Measurements from ENCODE around the gene FGF22.
"Not testable (repeated sequence)": the region's sequence is repeated elsewhere in the genome, so short reads cannot be mapped to it uniquely, and the experiment has no call there.

FGF22 gene

DNA sequence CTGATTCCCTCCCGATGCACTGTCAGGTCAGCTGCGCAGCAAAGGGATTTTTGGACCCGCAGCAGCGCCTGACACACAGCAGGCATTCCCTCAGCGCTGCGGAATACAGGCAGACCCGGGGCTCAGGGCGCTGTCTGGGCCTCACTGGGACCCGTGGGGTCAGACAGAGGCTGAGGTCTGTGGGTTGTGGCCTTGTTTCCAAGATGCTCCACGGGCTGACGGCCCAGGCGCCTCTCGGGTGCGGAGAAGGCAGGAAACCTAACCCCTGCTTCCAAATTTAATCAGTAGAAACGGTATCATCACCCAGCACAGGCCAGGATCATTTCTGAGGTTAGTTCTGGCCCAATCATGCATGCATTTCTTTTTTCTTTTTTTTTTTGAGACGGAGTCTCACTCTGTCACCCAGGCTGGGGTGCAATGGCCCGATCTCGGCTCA, 24.0 kb downstream of the FGF22 start:
- no peak for DNase-seq (ENCODE audit: extremely low spot score)
- ChIA-PET CTCF (interaction anchor here (0.7 to 1.5 kb wide), 4 partner anchors 14 to 70 kb away, joined by 3 to 8 read pairs (median 4); partner anchors contain the start of gene POLRMT), POLR2A (no interaction called here)
- TF ChIP-seq, protein P1, sequence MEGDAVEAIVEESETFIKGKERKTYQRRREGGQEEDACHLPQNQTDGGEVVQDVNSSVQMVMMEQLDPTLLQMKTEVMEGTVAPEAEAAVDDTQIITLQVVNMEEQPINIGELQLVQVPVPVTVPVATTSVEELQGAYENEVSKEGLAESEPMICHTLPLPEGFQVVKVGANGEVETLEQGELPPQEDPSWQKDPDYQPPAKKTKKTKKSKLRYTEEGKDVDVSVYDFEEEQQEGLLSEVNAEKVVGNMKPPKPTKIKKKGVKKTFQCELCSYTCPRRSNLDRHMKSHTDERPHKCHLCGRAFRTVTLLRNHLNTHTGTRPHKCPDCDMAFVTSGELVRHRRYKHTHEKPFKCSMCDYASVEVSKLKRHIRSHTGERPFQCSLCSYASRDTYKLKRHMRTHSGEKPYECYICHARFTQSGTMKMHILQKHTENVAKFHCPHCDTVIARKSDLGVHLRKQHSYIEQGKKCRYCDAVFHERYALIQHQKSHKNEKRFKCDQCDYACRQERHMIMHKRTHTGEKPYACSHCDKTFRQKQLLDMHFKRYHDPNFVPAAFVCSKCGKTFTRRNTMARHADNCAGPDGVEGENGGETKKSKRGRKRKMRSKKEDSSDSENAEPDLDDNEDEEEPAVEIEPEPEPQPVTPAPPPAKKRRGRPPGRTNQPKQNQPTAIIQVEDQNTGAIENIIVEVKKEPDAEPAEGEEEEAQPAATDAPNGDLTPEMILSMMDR (IDR thresholded peaks at IDR 0.05; ENCODE audit: control extremely low read depth, extremely low read depth, low read depth, missing control alignments) = no peak

DNA sequence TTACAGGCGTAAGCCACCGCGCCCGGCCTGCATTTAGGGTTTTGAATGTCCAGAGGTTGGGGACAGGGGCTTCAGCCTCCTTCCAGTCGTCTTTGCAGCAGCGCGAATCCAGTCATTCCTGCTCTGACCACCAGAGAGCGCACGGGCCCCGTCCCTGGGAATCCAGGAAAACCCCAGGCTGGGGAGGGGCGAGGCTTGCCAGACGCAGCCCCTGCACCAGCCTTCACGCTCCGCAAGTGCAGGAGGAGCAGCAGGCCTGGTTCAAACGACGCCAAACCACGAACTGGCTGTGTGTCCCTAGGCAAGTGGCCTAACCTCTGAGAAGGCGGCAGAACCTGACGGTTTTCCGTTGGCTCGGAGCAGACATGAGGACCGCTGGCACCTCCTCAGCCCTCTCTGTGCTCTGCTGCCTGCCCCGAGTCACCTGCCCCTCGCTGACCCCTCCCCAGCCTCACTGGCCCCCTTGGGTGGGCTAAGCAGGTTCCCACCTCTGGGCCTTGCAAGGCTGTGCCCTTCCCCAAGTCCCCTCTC, 25.3 kb downstream of the FGF22 start:
- POLR2A ChIA-PET = no interaction called here
- CTCF ChIA-PET = no interaction called here
- TF ChIP-seq, protein P1 (IDR thresholded peaks at IDR 0.05; ENCODE audit: control extremely low read depth, extremely low read depth, low read depth, missing control alignments) = peak; percentile 90
- peak; percentile 85 for DNase-seq (ENCODE audit: extremely low spot score)

DNA sequence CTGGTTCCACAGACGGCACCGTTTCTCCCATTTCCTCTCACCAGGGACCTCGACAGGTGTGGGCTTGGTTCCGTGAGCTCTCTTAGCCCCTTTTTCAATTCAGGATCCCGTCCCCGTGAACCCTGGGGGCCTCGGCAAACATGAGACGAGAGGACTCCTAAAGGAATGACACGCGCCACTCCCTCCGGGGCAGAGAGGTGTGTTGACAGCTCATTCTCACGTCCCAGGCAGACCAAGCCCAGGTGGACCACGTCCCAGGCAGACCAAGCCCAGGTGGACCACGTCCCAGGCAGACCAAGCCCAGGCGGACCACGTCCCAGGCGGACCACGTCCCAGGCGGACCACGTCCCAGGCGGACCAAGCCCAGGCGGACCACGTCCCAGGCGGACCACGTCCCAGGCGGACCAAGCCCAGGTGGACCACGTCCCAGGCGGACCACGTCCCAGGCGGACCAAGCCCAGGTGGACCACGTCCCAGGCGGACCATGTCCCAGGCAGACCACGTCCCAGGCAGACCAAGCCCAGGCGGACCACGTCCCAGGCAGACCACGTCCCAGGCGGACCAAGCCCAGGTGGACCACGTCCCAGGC, 27.4 kb downstream of the FGF22 start:
- DNase-seq (ENCODE audit: extremely low spot score); POLR2A ChIA-PET: not testable (repeated sequence)
- CTCF ChIA-PET = interaction anchor here (1.0 to 2.1 kb wide), 4 partner anchors 9 to 102 kb away, joined by 3 to 9 read pairs (median 4); partner anchors contain the start of gene FSTL3

DNA sequence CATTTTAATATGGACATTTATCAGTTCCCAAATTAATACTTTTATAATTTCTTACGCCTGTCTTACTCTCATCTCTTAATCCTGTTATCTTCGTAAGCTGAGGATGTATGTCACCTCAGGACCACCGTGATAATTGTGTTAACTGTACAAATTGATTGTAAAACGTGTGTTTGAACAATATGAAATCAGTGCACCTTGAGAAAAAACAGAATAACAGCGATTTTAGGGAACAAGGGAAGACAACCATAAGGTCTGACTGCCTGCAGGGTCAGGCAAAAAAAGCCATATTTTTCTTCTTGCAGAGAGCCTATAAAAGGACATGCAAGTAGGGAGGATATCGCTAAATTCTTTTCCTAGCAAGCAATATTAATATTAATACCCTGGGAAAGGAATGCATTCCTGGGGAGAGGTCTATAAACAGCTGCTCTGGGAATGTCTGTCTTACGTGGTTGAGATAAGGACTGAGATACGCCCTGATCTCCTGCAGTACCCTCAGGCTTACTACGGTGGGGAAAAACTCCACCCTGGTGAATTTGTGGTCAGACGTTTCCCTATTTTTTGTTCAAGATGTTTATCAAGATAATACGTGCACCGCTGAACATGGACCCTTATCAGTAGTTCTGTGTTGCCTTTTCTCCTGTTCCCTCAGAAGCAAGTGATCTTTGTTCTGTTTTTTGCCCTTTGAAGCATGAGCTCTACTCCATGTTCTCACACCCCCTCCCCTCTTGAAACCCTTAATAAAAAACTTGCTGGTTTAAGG, 29.2 kb downstream of the FGF22 start:
- CTCF ChIA-PET = interaction anchor here (0.8 to 3.2 kb wide), 3 partner anchors 9 to 65 kb away, joined by 3 to 17 read pairs (median 6); no protein-coding TSS in a partner anchor
- POLR2A ChIA-PET; DNase-seq (ENCODE audit: extremely low spot score): not testable (repeated sequence)

DNA sequence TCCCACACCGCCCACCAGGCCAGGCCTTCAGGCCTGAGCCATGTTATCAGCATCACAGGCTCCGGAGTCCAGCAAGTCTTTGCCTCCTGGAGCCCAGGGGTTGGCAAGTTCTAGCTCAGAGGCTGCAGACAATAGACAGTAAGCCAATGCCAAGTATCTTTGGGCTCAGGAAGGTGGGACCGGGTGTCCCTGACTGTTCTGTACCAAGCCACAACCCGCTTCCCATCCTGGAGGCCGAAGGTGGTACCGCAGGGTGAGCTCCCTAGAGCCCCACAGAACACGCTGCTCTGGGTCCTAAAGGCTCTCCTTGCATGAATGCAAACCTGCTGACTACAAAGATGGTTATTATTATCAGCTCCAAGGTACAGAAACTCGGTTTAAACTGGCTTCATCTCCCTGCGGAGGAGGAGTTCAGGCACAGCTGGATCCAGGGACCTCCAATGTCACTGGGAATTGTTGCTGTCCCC, 31.0 kb downstream of the FGF22 start:
- DNase-seq (ENCODE audit: extremely low spot score) = no peak
- ChIA-PET CTCF (interaction anchor here (0.8 to 3.2 kb wide), 3 partner anchors 9 to 160 kb away, joined by 3 to 17 read pairs (median 4); no protein-coding TSS in a partner anchor), POLR2A (no interaction called here)
- TF ChIP-seq, protein P1 (IDR thresholded peaks at IDR 0.05; ENCODE audit: control extremely low read depth, extremely low read depth, low read depth, missing control alignments) = no peak

DNA sequence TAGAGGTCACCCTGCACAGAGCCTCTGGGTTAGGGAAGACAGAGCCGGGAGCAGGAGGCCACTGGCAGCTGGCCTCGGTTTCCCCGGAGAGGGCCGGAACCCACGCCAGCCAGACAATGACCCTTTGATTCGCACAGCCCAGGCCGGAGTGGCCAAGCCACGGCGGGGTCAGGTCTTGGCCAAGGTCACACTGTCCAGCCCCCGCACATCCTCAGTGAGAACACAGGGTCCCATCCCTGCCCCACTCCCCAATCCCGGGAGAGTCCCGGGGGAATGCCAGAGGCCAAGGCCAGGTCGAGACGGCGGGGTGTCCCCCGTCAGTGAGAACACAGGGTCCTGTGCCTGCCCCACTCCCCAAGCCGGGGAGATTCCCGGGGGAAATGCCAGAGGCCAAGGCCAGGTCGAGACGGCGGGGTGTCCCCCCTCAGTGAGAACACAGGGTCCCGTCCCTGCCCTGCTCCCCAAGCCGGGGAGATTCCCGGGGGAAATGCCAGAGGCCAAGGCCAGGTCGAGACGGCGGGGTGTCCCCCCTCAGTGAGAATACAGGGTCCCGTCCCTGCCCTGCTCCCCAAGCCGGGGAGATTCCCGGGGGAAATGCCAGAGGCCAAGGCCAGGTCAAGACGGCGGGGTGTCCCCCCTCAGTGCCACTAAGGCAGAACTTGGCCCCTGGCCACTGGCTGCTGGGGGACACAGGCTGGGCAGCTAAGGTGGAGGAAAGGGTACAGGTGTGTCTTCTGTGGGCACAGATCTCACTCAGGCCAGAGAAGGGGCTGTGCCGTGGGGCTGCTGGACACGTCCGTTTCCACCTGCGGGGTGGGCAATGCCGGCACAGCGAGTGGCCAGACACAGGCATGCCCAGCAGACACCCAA, 34.8 kb downstream of the FGF22 start:
- CTCF ChIA-PET = interaction anchor here (1.1 to 1.2 kb wide), 2 partner anchors 60 to 90 kb away, joined by 3 to 4 read pairs; no protein-coding TSS in a partner anchor

More for the DNA sequence above, 34.8 kb downstream of the FGF22 start:
- TF ChIP-seq, protein P1 (IDR thresholded peaks at IDR 0.05; ENCODE audit: control extremely low read depth, extremely low read depth, low read depth, missing control alignments) = no peak
- no peak for DNase-seq (ENCODE audit: extremely low spot score)
- POLR2A ChIA-PET = no interaction called here

Data from GM10248 (cell line).